Fibroblast of skin of left quadriceps (primary cell): ENCODE measurements around the gene NPAS2.

Experiments used
- DNase-seq, 2 experiments: peaks; one replicate each; pipeline ENCODE4 v3.0.0-alpha.2; 2013; ENCODE audit warnings: low read depth in 2 of 2

NPAS2 gene, protein sequence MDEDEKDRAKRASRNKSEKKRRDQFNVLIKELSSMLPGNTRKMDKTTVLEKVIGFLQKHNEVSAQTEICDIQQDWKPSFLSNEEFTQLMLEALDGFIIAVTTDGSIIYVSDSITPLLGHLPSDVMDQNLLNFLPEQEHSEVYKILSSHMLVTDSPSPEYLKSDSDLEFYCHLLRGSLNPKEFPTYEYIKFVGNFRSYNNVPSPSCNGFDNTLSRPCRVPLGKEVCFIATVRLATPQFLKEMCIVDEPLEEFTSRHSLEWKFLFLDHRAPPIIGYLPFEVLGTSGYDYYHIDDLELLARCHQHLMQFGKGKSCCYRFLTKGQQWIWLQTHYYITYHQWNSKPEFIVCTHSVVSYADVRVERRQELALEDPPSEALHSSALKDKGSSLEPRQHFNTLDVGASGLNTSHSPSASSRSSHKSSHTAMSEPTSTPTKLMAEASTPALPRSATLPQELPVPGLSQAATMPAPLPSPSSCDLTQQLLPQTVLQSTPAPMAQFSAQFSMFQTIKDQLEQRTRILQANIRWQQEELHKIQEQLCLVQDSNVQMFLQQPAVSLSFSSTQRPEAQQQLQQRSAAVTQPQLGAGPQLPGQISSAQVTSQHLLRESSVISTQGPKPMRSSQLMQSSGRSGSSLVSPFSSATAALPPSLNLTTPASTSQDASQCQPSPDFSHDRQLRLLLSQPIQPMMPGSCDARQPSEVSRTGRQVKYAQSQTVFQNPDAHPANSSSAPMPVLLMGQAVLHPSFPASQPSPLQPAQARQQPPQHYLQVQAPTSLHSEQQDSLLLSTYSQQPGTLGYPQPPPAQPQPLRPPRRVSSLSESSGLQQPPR

DNA sequence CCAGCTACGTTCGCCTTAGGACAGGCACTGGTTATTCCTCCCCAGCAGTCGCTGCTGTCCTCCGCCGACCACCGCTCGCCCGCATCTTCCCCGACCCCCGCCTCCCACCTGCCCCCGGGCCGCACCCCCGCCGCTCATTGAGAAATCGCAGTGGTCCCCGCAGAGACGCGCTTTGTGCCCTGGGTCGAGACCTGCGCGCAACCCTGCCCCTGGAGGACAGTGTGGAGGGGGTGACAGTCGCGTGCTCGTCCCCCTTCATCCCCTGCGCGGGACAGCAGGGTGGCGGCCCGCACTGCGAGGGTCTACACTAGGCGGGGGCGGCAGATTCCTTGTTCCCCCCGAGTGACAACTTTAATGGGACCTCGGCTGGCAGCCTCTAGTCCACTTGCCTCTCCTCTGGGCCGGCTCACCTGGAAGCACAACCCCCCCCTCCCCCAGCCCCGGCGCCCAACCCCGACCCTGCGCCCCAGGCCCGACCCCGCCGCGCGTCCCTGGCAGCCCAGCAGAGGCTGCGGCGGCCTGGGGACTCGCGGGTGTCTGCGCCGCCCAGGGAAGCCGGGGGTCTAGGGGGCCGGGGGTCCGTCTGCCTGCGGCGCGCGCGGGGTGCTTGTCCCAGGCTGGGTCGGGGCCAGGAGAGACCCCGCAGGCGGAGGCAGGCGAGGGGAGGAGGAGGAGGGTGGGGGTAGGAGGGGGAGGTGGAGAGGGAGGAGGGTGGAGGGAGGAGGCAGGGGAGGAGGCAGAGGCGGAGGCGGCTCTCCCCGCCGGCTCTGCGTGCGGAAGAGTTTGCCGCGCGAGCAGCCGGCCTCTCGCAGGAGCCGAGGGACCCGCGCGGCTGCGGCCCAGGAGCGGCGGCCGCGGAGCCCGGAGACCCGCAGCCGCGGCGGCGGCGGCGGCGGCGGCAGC is at the start of gene NPAS2:
TSS of gene NPAS2 (plus strand) at position 770 of the 903 bp plus-strand sequence. CDS start 84,616 bp downstream, outside the sequence.
- peak in 1 of 2 experiments; percentile 13 for DNase-seq

DNA sequence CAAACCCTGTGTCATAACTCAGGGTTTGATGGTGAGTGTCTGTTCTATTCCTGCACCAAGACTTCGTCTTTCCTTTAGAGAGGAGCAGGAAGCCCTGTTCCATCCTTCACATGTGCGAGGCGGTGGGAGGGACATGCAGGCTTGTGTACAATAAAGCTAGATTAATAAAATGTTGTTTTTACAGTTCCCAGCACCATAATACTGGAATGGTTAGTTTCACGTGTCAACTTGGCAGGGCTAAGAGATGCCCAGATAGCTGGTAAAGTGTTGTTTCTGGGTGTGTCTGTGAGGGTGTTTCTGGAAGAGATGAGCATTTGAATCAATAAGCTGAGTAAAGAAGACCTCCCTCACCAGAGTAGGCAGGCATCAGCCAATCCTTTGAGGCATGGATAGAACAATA is 48.8 kb upstream of the NPAS2 start:
- no peak for DNase-seq

DNA sequence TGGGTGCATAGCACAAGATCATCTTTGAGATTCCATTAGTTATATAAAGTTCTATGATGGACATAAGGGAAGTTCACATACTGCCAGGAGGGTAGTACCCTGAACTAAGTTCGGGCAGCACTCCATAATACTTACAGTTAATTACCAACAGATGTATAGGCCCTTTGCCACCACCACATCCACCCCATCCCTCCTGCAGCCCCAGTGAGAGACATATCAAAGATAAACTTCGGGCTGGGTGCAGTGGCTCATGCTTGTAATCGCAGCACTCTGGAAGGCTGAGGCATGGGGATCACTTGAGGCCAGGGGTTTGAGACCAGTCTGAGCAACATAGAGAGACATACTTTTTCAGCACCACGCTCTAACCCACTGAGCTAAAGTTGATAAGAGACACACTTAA is 46.4 kb upstream of the NPAS2 start:
- no peak for DNase-seq

DNA sequence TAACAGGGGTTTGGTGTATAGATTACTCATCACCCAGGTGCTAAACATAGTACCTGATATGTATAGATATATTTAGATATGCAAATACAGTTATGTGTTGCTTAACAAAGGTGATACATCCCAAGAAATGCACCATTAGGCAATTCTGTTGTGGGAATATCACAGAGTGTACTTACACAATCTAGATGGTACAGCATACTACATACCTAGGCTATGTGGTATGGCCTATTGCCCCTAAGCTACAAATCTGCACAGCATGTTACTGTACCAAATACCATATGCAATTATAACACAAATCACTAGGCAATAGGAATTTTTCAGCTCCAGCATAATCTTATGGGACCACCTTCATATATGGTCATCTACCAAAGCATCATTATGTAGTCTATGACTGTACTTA is 43.5 kb upstream of the NPAS2 start:
- DNase-seq, result no peak

DNA sequence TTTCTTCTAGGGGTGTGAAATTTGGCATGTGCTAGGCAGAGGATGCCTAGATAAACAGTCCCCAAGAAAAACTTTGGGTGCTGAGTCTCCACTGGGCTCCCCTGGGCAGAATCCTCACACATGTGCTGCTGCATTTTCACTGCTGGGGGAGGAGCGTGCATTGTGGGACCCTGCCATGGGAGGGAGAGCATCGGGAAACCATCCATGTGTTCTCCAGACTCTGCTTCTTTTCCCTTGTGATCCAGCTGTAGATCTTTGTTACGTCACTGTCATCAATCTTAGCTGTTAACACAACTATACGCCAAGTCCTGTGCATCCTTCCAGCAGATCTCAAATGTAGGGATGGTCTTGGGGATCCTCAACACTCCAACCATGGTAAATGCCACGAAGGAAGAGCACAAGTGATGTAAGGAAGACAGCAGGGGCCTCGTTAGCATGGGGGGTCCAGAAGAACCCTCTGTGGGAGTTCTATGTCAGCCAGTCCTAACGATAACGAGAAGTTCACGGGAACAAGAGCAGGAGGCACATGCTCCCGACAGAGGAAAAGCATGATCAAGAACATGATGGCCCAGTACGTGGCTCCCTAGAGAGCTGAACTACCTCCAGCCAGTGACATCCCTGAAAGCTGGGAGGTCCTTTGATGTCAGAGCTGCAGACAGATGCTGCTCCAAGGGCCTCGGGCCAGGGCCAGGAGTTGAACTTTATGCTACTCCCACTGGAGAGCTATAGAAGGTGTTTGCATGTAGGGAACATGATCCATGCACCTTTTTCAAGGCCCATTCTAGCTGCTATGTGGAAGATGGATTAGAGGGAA is 41.1 kb upstream of the NPAS2 start:
- DNase-seq, result no peak

DNA sequence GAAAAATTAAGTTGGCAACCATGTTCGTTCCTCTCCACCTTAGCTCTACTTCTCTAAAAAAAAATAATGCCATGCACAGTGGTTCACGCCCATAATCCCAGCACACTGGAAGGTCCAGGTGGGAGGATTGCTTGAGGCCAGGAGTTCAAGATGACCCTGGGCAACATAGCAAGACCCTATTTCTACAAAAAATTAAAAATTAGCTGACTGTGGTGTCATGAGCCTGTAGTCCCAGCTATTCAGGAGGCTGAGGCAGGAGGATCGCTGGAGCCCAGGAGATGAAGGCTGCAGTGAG is 40.1 kb upstream of the NPAS2 start:
- DNase-seq, result no peak

DNA sequence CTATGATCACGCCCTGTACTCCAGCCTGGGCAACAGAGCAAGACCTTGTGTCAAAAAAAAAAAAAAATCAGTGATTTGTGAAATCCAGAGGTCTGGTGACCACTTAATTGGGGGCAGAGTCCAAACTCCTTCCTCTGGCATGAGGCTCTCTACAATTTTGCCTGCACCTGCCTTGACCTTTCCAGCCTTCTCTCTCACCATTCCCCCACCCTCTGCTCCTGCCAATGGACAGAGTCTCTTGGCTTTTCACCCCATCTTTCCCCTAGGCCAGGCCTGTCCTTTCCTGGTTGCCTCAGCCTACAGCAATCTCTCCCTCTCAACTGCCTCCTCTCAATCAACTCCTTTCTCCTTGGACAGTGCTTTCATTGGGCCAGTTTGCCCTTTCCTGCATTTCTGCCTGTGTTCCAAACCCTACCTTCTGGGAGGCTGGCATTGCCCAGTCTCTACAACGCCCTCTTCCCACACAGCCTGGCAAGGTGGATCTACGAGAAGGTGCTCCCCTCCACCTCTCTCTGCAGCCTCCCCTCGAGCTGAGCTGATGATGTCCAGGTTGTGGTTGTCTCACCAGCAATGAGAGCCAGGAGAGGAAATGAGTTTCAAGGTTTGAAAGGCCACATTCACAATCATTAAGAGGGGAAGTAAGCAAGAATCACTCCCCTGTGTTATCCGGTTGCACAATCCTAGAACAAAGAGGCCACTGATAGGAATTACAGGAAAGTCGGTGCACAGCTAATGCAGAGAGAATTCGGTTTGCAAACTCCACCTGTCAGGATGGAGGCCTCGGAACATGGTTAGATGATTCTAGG is 39.5 kb upstream of the NPAS2 start:
- no peak for DNase-seq

DNA sequence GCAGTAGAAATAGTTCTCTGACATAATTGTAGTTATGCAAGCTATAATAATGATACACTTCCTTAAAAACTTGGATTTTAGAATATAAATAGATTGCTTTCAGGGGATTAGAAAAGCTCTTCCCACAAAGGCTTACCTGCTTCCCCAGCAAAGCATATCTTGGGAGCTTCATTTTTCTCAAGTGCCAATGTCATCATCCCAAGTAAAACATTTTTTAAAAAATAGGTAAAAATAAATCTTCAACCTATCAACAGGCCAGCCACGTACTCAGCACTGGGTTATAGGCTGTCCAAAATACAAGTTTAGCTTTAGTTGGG is 39.0 kb upstream of the NPAS2 start:
- no peak for DNase-seq

DNA sequence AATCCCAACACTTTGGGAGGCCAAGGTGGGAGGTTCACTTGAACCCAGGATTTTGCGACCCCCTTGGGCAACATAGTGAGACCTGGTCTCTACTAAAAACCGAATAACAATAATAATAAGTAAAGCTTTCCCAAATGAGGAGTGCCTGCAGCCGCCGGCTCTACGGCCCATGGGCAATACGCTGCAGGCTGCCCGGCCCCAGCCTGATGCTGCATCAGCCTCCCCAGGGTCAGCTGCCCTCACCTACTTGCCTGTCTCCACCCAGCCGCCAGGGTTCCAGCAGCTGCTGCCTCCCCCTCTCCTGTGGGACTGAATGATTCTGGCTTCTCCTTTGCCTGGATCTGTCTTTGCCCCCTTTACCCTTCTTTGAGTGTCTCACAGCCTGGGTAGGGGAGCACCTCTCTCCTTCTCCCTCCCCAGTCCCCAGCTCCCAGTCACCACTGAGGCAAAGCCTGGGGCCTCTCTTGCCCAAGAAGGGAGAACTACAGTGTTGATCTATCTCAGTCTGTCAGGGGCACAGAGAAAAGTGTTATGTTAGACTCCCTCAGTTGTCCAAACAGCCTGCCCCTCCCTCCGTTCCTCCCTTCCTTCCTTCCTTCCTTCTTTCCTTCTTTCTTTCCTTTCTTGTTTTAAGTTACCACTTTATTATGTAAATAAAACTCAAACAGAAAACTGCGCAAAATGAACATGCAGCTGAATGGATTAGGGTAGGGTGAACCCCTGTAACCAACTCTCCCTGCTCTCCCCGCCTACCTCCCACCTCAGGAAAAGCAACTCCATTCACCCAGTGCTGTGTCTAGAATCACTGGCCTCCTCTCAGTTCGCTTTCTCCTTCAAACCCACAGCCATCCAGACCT is 38.2 kb upstream of the NPAS2 start:
- no peak for DNase-seq

DNA sequence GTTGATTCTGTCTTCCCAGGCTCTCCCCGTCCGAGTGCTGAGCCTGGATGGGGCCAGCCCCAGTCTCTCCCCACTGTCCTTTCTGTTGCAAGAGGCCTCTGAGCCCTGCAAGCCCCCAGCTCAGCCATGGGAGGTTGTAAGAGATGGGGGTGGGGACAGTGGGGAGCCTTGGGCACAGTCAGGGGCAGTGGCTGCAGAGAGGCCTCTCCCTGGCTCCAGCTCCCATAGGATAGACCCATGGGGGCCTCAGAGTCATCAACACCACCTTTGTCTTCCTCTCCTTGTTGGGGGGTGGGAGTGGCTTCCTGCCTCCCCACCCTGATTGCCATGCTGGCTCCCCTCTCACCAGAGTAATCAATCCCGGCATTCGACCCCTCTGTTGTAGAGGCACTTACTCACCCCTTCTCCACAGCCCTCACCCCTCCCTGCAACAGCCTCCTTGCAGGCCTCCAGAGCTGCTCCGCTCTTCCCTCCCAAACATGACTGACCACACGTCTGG is 37.5 kb upstream of the NPAS2 start:
- DNase-seq, result no peak

DNA sequence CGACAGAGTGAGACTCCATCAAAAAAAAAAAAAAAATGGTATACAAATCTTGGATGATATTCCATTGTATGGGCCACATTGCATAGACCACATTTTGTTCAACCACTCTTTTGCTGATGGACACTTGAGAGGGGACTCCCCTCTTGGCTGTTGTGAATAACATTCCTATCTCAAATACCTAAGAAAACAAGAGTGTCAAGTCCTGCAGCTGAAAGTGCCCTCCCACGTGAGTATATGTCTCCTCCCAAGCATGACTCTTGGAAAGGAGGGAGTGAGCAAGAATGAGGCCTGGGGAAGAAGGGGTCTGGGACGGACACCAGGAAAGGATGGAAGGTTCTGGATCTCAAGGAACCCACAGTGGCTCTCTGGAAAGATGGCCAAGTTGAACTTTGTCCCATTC is 36.0 kb upstream of the NPAS2 start:
- no peak for DNase-seq

DNA sequence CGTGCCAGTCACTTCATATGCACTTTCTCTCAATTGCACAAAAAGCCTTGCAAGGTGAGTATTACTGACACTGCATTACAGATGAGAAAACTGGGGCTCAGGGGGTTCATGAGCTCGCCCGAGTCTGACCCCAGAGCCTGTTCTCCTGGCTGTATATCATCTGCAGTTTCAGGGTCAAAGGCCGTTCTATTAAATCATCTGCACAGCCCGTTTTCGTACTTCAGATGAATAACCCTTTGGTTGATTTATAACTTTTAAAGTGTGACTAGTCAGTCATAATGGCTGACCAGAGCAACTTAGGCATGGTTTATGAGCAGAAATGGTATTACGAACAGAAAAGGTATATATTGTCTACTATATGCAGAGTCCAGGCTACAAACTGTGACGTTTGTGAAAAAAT is 35.3 kb upstream of the NPAS2 start:
- no peak for DNase-seq

DNA sequence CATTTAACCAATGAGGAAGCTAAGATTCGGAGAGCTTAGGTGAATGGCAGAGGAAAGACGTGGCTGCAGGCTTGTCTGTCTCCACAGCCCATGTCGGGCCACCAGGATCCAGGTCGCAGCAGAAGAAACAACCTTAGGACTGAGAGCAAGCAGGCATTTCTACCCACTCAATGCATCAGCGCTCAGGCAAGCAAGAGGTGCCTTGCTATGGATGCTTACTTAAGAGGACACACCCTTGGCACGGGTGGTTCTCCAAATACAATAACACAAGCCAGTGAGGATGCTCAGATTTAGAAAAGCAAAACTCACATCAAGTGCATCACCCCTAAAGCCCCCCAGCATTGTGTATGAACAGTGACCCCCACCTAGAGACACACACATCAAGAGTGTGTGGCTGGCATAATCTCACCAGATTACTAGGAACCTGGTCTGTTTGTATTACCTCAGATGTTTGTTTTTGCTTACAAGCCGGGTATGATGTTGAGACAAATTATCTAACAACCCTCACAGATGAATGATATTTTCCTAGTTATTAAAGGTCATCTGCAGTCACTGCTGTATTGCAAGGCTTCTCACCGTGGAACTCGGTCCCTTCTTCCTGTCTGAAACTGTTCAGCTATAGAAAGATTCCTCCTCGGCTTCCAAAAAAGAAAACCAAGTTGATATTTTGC is 34.2 kb upstream of the NPAS2 start:
- DNase-seq, result no peak

DNA sequence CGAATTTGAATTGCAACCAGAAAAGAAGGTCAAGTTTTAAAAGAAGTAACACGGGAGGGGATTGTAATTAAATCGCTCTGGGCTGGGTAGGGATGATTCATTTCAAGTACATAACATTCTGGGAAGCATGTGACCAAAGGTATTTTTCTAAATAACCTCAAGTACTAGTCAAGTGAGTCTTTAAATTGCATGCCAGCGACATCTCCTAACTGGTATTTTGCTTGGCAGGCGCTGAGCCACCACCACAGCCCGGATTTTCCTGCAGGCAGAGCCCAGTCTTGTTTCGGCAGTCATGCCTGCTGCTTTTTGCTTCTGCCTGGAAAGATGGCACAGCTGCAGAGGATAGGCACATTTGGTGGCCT is 33.7 kb upstream of the NPAS2 start:
- peak in 1 of 2 experiments; percentile 42 for DNase-seq

DNA sequence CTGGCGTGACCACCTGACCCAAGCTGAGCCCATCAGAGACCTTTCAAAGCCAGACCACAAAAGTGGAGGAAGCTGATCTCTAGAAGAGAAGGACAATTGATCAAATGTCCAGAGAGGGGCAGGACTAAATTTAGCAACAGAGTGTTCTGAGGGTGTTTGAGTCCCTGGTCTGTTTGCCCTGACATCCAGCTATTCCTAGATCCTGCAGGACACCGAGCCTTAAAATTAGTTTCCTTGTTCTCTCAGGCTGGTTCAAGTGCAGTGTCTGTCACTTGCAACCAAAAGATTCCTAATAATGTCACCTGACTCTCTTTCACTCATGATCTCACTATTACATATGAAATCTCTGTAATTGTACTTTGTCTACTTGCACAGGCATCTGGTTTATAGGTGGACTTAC is 33.0 kb upstream of the NPAS2 start:
- DNase-seq, result no peak

DNA sequence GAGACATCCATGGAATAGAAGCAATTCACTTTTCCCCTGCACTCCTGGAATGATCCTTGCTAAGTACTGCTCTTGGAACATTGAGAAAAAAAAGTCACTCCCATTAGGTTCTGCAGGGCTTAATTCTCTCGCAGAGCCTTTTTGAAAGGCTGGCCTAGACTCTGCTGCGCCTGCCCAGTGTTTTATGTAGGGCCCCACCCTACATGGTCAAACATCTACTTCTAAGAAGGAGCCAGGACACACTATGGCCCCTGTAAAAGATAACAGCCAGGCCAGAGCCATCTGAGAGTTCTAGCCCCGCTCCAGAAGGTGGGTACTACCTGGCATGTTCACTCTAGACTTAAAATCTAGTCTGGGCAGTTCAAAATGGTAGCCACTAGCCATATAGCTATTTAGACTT is 30.6 kb upstream of the NPAS2 start:
- DNase-seq, result no peak

DNA sequence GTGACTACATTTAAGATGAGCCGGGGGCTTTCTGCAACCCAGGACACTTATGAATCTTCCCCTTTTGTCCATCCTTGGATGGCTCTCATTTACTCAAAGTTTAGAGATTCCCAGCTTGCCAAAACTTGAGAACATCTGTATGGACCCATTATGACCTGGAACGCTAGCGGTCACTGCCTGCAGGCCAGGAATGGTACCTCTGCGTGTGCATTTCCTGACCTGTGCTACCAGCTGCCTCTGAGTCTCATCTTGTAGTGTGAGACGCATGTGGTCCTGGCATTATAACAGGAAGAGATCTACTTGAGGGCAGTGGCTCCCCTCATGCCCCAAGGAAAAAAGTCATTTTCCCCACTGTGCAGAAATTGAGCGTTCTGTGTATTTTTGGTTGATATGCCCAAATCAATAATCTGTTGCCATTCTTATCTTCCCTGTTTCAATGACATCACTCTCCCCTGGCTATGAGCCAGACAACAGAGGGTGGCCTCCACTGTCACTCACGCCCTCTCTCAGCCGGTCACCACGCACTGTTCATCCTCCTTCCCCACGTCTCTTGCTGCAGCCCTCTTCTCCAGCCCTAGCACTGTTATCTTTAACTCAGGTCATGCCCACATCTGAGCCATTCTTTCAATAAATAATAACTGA is 28.5 kb upstream of the NPAS2 start:
- DNase-seq, result no peak

DNA sequence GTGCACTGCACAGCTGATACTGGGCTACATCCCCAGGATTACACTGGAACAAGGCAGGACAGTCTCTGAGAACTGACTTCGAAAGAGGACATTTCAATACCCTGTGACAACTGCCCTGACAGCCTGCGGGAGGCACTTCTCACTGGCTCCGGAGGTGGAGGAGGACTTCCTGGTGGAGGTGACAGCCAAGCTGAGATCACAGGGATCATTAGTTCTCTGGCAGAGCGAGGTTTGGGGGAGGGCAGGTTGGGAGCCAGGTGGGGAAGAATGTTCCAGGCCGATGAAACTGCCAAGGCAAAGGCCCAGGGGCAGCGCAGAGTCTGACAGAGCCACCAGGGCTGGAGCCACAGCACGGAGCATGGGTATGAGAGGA is 28.0 kb upstream of the NPAS2 start:
- no peak for DNase-seq

DNA sequence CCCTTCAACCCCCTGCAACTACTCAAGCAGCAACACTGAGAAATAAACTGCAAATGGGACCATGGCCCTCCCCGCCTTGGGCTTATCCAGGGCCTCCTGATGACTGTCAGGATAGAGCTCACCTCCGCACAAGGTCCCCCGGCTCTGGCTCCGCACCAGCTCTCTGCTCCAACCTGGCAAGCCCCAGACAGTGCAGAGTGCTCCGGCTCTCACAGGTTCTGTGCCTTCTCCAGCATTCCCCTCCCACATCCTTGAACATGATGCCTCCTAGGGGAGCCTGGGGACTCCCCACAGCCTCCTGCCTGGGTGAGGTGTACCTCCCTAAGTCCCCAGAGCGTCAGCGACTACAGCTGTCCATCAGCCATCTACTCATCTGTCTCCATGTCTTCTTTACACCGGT is 26.7 kb upstream of the NPAS2 start:
- DNase-seq, result no peak
